NCI-H510A (cell line): ENCODE measurements around the gene CDC40.
"Not testable (repeated sequence)": the region's sequence is repeated elsewhere in the genome, so short reads cannot be mapped to it uniquely, and the experiment has no call there.

Source experiments
- DNase-seq: peaks from one replicate; lab custom pipeline; 2025; lab: John Stamatoyannopoulos, UW

CDC40 gene

DNA sequence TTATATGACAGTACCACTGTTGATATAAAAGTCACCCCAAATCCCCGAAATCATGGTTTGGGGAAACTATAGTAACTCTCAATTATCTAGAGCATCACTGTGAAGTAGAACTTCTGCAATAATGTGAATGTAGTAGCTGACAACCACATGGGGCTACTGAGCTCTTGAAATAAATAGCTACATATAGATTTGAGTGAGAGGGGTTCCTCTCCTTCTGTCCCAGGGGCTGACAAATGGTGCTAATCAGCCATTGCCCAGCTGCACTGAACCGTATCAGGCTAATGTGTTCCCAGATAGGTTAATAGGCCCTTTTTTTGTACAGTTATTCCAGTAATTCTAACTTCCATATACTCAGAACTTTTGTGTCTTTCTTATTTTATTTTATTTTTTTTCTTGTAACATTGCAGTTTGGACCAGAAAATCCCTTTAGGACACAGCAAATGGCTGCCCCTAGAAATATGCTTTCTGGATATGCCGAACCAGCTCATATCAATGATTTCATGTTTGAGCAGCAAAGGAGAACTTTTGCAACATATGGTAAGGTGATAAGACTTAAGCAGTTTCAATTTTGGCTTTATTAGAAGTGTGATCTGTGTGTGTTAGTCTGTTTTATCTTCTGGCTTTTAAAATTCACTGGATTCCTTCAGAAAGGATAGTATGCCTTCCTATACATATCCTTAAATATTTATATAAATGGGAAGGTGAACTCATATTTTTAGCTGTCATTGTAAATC is 21.1 kb downstream of the CDC40 start:
- DNase-seq: no peak

DNA sequence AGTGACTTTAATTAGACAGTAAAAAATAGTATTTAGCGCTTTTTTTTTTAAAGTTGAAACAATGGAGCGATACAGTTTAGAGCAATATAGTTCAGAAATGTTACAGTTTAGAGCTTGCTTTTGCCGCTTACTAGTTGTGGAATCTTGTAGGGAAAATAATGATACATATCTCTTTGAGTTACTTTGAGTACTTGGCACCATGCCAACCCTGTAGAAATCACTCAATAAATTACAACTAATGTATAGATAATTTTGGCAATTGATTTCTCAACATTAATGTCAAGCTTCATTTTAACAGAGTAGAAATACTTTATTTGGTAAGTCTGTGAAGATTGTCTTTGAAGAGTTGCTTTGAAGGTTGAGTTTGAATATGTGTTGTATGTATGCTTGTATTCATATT is 27.4 kb downstream of the CDC40 start:
- DNase-seq: no peak

DNA sequence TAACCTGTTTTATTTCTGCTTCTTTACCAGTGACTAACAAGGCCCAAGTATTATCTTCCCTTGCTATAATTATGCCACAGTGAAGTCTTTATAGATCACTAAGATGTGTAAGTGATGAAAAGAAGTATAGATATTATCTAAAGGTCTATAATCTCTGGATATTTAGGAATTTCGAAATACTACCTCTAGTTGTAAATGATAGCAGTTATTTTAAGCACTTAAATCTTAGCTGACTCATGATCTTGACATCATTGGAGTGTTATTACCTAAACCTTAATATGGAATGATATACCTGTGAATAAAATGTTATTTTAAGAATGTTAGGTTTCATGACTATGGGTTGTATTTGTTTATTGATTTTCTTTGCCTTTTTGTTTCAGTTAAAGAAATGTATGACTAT is 31.5 kb downstream of the CDC40 start:
- no peak for DNase-seq

DNA sequence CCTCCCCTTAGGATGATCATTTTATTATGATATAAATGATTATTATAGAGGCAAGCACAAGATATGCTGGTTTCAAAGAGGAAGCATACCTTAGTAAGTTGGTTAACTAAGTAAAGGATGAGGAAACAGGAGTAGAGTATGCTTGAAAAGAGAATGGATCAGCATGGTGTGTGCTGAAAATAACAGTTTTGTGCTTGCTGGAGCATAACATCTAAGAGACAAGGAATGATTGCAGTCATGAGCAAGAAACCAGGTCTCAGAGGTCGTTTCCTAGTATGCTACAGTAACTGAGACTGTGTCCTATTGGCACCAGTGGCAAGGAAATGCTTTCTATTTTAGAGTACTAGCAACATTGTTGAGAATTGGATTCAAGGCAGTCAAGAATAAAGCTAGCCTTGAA is 34.1 kb downstream of the CDC40 start:
- no peak for DNase-seq

DNA sequence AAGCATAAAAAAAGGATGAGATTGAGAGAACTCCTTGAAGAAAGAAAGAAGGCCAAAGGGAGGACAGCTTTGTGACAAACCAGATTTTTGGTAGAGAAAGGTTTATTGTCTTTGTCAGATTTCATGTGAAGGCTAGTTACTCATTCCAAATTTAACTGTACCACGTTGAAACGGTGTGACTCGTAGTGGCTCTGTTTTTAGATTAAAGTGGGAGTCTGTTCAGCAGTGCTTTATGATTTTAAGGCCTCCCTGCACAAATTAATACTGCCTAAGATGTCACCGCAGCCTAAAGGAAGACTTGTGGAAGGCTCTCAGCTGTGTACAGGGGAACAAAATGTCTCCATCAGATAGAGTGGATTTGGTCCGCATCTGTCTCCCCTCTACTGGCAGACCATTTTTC is 35.9 kb downstream of the CDC40 start:
- DNase-seq: no peak

DNA sequence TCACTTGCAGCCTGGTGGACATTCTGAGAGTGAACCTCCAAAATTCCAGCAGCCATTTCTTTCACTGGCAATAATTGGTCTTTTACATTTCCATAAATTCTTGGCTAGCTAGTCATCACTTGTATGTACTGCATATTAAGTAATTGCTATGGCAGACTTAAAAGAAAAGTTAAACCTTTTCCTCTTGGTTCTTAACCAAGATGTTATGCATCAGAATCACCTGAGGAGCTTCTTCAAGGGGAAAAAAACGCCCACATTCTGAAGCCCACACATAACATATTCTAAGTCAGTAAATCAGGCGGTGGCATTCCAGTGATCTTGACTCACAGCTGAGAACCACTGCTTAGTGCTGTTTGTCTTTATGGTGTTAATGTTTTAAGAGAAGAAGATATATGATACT is 37.0 kb downstream of the CDC40 start:
- DNase-seq: no peak

DNA sequence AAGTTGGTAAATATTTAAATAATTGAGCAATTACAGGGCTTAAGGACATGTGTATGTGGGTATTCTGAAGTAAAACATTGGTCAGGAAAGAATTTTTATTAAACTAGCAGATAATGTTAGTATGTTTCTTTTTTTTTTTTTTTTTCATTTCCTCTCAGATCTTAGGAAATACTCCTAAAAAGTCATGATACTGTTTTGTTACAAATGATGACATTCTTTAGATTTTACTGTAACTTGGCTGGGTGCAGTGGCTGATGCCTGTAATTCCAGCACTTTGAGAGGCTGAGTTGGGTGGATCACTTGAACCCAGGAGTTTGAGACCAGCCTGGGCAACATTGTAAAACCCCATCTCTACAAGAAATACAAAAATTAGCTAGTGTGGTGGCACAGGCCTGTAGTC is 41.5 kb downstream of the CDC40 start:
- DNase-seq: no peak

DNA sequence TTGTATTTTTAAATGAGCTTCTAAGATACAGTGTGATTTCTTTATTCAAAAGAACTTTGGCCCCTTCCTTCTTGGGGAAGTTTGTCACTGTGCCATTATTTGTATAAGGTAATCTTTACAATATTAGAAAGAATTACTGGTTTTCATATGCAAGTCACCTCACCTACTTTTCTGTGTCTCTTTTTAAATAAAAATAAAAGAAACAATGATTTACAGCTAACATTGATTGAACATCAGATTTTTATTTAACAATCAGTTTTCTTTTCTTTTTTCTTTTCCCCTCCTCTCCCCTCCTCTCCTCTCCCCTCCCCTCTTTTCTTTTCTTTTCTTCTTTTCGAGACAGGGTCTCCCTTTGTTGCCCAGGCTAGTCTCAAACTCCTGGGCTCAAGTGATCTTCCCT is 46.0 kb downstream of the CDC40 start:
- no peak for DNase-seq

DNA sequence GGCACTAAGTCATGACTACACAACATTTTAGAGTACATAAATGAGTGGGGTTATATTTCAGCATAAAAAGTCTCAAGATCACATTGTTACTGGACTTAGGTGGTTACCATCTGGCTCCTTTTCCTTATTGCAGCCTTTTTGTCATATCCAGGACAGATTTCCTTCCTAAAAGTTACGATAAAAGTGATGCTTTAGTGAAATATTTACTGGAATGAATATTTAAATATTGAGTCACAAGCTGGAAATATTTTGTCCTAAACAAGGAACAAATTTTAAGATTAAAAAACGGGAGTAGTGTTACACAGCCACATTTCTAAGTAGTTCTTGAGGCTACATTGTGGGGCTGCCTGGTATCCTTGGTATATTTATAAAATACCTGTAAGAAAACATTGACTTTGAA is 52.2 kb downstream of the CDC40 start:
- no peak for DNase-seq

DNA sequence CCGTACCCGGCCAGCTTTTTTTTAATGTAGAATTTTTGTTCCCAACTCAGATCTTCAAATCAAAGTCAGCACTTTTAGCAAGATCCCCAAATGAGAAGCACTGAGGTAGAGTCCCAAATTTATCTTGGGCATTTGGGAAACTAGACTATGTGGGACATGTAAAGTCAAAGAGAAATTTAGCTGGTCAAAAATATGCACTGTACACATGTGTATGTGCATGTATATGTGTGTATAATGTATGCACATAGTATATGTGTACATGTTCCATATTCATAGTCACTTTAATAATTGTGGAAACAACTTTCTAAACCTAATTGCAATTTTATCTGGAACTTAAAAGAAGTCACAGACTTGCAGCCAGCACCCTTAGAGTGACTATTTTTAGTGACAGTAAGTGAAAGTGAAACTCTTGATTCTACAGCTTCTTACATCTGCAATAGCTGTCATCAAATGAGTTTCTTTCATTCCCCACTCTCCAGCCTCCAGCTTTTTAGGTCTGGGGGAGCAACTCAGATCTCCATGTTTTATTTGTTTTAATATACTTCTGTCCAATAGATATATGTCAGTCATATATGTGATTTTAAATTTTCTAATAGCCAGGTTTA is 53.6 kb downstream of the CDC40 start:
- DNase-seq: no peak

DNA sequence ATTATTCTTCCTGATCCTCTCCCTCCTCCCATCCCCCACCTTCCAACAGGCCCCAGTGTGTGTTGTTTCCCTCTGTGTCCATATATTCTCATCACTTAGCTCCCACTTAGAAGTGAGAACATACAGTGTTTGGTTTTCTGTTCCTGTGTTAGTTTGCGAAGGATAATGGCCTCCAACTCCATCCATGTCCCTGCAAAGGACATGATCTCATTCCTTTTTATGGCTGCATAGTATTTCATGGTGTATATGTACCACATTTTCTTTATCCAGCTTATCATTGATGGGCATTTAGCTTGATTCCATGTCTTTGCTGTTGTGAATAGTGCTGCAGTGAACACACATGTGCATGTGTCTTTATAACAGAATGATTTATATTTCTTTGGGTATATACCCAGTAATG is 55.8 kb downstream of the CDC40 start:
- DNase-seq: not testable (repeated sequence)

DNA sequence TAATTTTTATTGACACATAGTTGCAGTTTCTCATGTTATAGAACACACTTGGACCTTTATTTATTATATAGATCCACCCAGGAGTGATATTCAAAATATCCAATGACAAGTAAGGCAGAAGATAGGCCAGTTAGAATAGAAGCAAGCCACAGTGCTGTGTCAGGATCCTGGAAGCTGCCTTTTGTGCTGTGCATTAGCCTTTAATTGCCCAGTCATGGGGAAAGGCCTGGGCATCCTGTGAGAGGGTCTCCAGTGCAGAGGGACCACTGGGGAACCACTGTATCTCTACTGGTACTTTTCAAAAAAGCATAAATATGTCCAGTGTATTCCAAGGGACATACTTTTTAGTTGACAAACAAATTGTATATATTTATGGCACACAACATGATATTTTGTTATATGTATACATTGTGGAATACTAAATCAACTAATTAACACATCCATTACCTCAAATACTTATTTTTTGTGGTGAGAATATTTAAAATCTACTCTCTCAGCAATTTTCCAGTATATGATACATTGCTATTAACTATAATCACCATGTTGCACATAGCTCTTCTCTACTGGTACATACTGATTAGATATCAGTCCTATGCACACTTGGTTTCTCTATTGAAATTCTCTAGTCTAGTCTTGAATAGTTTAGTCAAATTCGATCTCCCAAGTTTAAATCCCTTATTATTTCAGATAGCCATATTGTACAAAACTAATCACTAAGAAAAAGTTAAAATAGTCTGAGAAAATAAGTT is 59.5 kb downstream of the CDC40 start:
- DNase-seq: no peak

DNA sequence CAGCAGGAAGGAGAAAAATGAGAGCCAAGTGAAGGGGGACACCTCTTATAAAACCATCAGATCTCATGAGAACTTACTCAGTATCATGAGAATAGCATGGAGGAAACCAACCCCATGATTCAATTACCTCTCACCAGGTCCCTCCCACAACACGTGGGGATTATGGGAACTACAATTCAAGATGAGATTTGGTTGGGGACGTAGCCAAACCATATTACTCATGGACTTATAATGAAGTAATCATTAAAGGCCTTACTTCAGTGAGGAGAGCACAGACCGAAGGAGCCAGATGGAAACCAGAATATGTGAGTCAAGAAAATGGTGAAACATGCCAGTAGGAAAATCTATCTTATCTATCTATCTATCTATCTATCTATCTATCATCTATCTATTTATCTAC is 64.4 kb downstream of the CDC40 start:
- DNase-seq: not testable (repeated sequence)

DNA sequence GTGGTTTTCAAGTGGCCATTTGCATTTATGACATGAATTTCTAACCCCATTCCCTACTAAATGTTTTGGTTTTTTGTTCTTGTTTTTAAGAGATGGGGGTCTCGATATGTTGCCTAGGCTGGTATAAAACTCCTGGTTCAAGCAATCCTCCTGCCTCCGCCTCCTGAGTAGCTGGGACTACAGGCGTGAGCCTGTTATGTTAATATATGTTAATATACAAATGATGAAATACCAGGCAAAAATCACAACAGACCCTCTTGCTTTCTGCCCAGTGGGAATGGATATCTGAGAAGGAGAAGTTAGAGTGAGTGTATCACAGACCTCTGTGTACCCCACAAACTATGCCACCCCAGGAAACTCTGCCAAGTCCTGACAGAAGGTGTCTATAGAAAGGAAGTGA is 66.2 kb downstream of the CDC40 start:
- no peak for DNase-seq

DNA sequence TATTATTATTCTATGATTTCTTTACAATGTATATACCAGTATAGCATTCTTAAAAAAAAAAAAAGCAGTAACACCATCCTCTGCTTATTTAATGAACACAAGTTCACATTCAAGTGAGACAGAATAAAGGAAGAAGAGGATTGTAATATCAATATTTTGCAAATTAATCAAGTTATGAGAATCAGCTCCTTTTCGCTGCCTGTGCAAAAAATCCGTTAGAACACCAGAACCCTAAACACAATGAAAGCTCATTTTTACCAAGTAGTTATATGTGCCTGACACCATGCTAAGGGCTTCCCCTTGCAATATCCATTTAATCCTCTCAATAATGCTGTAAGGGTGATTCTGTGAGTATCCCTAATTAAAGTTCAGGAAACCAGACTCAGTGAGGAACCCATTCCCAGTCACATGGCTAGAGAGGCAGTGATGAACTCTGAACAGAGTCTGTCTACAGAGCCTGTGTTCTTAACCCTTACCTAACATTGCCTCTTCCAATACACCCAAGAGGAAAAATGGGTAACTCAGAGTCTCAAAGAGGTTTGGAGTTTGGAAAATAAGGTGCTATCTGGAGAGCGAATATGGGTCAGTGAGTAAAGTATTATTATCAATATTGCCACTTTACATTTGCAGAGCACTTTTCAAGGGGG is 66.8 kb downstream of the CDC40 start:
- no peak for DNase-seq

DNA sequence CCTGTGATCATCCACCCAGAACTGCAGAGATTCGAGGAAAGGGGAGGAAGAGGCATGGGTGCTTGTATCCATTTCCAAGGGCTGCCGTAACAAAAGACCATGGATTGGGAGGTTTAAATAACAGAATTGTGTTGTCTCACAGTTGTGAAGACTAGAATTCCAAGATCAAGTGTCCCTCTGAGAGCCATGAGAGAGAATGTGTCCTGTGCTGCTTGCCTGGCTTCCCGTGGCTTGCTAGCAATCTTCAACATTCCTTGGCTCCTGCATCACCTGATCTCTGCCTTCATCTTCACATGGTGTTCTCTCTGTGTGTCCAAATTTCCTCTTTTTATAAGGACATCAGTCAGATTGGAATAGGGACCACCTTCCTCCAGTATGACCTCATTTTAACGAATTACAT is 69.8 kb downstream of the CDC40 start:
- DNase-seq: no peak

DNA sequence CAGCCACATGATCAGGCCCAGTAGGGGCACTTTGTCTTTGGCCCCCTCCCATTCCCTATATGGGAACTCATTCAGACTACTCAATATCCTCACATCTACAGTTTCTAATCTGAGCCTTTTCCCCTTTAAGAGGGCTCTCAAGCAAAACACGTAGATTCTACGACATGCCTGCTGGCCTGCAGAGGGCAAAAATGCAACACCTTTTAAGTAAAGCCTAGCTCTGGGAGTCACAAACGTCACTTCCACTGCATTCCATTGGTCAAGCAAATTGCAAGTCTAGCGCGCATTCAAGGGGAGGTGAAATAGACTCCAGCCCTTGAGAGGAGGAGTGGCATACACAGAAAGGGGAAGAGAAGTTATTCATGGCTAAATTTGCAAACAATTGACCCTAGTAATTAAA is 70.6 kb downstream of the CDC40 start:
- no peak for DNase-seq

DNA sequence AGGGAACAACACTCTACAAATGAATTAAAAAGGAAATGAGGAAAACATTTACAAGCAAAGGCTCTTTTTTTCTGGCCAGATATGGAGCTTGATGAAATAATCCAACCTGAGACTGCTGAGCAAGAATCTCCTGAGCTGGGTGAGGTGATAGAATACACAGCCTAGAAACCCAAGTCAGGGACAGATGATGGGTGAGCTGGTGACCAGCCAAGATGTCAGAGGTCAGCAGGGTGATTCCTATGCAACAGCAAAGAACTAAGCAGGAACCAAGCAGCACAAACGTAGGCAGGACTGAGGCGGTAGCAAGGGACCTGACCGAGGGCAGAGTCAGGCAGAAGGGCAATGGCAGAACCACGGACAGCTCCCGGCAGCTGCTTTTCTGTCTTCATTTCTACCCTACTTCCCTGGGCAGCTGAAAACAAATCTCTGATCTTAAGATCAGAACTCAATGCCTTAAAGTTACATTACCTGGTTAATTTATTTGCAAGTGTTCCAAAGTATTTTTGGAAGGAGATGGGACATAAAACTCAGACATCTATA is 75.1 kb downstream of the CDC40 start:
- no peak for DNase-seq

DNA sequence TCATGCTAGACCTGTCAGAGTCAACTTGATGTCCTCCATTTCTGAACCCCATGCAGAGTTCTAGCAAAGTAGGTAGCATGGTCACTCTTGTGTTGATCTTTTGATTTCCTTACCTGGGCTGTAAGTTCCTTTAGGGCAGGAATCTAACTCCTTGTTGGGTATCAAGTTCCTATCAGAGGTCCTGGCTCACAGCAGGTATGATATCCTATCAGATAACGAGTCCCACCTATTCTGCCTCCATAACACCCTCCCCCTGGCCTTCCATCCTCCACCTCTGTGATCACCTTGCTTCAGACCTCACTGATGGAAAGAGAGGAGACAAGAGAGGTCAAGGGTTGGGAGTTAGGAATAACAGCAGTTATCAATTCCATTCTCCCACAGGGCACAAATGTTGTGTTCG is 76.1 kb downstream of the CDC40 start:
- no peak for DNase-seq

DNA sequence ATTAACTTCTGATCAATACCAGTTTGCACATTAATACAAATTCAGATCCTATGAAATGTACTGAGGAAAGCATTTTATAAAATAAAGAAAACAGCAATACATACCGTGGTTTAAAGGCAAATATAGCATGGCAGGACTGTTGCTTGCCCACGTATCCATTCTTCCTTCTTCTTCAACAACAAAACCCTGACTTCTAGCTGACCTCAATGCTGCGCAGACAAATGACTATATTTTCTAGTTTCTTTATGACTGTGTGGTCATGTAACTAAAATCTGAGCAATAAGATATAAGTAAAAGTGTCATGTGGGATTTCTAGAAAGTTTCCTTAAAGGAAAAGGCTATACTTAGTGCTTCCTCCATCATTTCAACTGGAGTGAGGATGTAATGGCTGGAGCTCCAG is 85.0 kb downstream of the CDC40 start:
- no peak for DNase-seq

DNA sequence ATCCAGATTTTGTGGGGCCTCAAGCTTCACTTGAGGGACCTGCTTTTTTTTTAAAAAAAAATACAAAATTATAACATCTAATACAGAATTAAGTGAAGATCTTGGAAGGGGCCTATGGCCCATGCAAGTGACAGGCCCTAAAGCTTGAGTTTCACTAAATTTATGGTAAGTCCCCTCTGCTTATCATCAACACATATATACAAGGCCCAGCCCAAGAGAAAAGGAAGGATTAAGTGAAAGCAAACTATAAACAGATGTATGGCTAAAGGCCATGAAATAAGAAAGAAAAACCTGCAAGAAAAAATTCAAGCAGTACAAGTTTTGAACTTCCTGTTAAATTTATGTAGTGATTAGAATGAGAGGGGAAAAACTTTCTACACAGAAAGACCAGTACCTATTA is 86.8 kb downstream of the CDC40 start:
- DNase-seq: no peak

DNA sequence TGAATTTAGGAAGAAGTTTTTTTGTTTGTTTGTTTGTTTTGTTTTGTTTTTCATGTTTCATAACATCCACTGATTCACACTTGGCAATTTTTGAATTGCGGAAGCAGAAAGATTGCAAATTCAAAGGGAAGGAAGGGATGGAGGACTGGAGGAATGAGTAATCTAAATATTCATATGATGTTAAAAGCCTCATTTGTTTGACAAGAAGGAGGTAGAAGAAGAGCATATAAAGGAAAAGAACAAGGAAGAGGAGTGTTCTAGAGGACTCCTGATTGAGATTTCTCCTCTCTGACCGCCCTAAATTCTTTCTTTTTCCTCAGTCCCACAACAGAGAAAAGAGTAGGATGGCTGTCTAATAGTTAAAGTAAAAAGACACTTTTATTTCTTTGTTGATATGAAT is 89.4 kb downstream of the CDC40 start:
- no peak for DNase-seq

DNA sequence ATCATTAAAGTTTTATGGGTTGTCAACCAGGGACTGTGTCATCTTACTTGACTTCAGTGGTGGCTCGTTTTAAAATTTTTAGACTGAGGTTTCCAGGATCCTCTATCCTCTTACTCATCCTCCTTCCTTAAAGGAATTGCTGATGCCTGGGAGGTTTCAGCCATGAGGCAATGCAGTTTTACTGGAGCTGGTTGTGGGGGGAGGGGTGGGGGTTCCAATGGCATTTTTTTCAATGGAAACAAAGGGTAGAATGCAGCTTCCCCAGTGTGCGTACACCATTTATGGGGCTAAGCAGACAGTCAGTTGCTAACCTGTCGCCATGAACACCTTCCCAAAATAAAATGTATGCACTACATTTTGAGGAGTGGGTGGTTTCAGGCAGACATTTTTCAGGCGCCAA is 89.9 kb downstream of the CDC40 start:
- DNase-seq: no peak
